ENCODE results near the gene DEXI.
"Not testable (repeated sequence)": the region's sequence is repeated elsewhere in the genome, so short reads cannot be mapped to it uniquely, and the experiment has no call there.

DEXI gene

DNA sequence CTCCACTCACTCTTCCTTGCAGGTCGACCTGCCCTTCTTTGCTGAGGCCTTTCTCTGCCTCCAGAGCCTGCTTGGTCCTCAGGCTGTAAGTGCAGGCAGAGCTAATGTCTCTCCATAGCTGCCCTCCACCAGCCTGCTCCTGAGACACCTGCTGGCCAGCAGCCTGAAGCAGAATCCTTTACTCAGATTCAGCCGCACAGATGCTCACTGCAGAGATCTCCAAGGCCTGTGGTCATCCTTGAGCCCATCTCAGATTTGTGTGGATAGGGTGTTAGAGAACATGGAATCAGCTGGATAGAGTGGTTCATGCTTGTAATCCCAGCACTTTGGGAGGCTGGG, 11.5 kb downstream of the DEXI start:
- peaks cover 21 to 56% (median 37%) of the 10 kb centered on the region in 4 experiments for H3K36me3 ChIP-seq (ENCODE audit: control insufficient read depth in 4 of 4, insufficient read depth in 4 of 4, low read length in 3 of 4)
- H3K4me3 ChIP-seq (ENCODE audit: control insufficient read depth in 1 of 7, extremely low read depth in 1 of 7, insufficient read depth in 4 of 7, low read depth in 2 of 7, low read length in 6 of 7): no peak overlapping the region
- no peak overlapping the region for H3K27ac ChIP-seq (ENCODE audit: insufficient read depth in 1 of 2, low read depth in 1 of 2, low read length in 2 of 2, poor library complexity in 1 of 2, severe bottlenecking in 2 of 2)
- CTCF ChIA-PET: interaction anchor here (1.0 to 2.9 kb wide), 4 partner anchors 8 to 53 kb away, joined by 3 to 9 read pairs (median 6); no protein-coding TSS in a partner anchor
- peak in 1 of 3 donors; percentile 35 for DNase-seq
- POLR2A ChIA-PET: no interaction called here
- WGBS (ENCODE audit: insufficient coverage): 53% methylated on average over 2 of the region's 2 CpGs
- H3K9me3 ChIP-seq (ENCODE audit: control extremely low read depth in 1 of 5, control insufficient read depth in 4 of 5, insufficient read depth in 2 of 5, low read depth in 1 of 5, low read length in 4 of 5): no peaks in the 10 kb centered on the region
- peaks cover 0 to 37% (median 19%) of the 10 kb centered on the region in 4 experiments for H3K4me1 ChIP-seq (ENCODE audit: control extremely low read depth in 1 of 4, control insufficient read depth in 4 of 4, insufficient read depth in 4 of 4, low read length in 3 of 4)
- H3K27me3 ChIP-seq (replicated peaks in 2 of 5; ENCODE audit: control insufficient read depth in 4 of 5, insufficient read depth in 5 of 5, low read length in 4 of 5): no peaks in the 10 kb centered on the region

DNA sequence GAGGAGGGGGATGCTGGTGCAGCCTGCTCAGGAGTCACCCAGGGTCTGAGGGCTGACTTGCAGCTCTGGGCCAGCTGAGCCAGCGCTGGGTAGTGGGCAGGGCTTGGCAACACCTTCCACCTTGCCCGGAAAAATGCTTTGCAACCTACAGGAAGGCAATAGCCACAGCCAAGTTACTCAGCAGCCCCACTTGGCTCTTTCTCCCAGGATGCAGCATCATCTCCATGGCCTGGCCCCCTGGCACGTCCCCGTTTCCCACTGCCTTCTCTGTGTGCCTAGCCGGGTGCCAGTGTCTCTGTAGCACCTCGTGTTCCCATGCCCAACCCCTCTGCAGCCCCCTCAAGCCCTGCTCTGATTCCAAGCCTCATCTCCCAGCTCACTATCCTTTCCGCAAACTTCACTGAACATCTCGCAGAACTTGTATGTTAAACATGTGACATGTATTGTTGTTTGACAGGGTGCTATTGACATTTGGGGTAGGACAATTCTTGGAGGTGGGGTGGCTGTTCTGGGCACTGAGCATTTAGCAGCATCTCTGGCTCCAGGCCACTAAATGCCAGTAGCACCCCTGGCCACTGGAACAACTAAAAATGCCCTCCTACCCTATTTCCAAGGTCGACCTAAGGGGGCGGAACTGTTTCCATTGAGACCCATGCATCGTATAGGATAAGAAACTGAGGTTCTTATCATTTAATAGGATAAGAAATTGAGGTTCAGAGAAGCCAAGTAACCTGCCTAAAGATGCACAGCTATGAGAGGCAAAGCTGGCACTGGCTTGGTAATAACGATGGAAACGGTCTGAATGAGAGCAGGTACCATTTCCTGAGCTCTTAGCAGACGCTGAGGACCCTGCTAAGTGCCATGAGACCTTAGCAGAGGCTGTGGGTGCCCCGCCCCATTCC, 12.2 kb downstream of the DEXI start:
- H3K27ac ChIP-seq (ENCODE audit: insufficient read depth in 1 of 2, low read depth in 1 of 2, low read length in 2 of 2, poor library complexity in 1 of 2, severe bottlenecking in 2 of 2): peak overlapping the region in 1 of 2 experiments; percentile 14
- H3K27me3 ChIP-seq (replicated peaks in 2 of 5; ENCODE audit: control insufficient read depth in 4 of 5, insufficient read depth in 5 of 5, low read length in 4 of 5): no peaks in the 10 kb centered on the region
- ChIA-PET CTCF (interaction anchor here (1.0 to 2.9 kb wide), 5 partner anchors 8 to 52 kb away, joined by 3 to 9 read pairs (median 5); no protein-coding TSS in a partner anchor), POLR2A (no interaction called here)
- WGBS (ENCODE audit: insufficient coverage): 28% methylated on average over 10 of the region's 15 CpGs
- no peaks in the 10 kb centered on the region for H3K9me3 ChIP-seq (ENCODE audit: control extremely low read depth in 1 of 5, control insufficient read depth in 4 of 5, insufficient read depth in 2 of 5, low read depth in 1 of 5, low read length in 4 of 5)
- peaks cover 19 to 62% (median 41%) of the 10 kb centered on the region in 4 experiments for H3K36me3 ChIP-seq (ENCODE audit: control insufficient read depth in 4 of 4, insufficient read depth in 4 of 4, low read length in 3 of 4)
- DNase-seq: peak; percentile 39 to 70 (median 61)
- peaks cover 0 to 33% (median 19%) of the 10 kb centered on the region in 4 experiments for H3K4me1 ChIP-seq (ENCODE audit: control extremely low read depth in 1 of 4, control insufficient read depth in 4 of 4, insufficient read depth in 4 of 4, low read length in 3 of 4)
- peak overlapping the region in 1 of 7 experiments; percentile 54 for H3K4me3 ChIP-seq (ENCODE audit: control insufficient read depth in 1 of 7, extremely low read depth in 1 of 7, insufficient read depth in 4 of 7, low read depth in 2 of 7, low read length in 6 of 7)

GRCh38 chr16:10929097-10929496, 13.2 kb downstream of the DEXI start:
- peaks cover 0 to 28% (median 19%) of the 10 kb centered on the region in 4 experiments for H3K4me1 ChIP-seq (ENCODE audit: control extremely low read depth in 1 of 4, control insufficient read depth in 4 of 4, insufficient read depth in 4 of 4, low read length in 3 of 4)
- H3K36me3 ChIP-seq (ENCODE audit: control insufficient read depth in 4 of 4, insufficient read depth in 4 of 4, low read length in 3 of 4): peaks cover 15 to 61% (median 44%) of the 10 kb centered on the region in 4 experiments
- DNase-seq; H3K4me3 ChIP-seq (ENCODE audit: control insufficient read depth in 1 of 7, extremely low read depth in 1 of 7, insufficient read depth in 4 of 7, low read depth in 2 of 7, low read length in 6 of 7); H3K9me3 ChIP-seq (ENCODE audit: control extremely low read depth in 1 of 5, control insufficient read depth in 4 of 5, insufficient read depth in 2 of 5, low read depth in 1 of 5, low read length in 4 of 5); POLR2A ChIA-PET; H3K27ac ChIP-seq (ENCODE audit: insufficient read depth in 1 of 2, low read depth in 1 of 2, low read length in 2 of 2, poor library complexity in 1 of 2, severe bottlenecking in 2 of 2); H3K27me3 ChIP-seq (replicated peaks in 2 of 5; ENCODE audit: control insufficient read depth in 4 of 5, insufficient read depth in 5 of 5, low read length in 4 of 5): not testable (repeated sequence)
- 98% methylated on average over 7 of the region's 12 CpGs for WGBS (ENCODE audit: insufficient coverage)
- CTCF ChIA-PET: interaction anchor here (1.5 to 1.9 kb wide), 2 partner anchors 8 to 19 kb away, joined by 5 to 6 read pairs; no protein-coding TSS in a partner anchor

DNA sequence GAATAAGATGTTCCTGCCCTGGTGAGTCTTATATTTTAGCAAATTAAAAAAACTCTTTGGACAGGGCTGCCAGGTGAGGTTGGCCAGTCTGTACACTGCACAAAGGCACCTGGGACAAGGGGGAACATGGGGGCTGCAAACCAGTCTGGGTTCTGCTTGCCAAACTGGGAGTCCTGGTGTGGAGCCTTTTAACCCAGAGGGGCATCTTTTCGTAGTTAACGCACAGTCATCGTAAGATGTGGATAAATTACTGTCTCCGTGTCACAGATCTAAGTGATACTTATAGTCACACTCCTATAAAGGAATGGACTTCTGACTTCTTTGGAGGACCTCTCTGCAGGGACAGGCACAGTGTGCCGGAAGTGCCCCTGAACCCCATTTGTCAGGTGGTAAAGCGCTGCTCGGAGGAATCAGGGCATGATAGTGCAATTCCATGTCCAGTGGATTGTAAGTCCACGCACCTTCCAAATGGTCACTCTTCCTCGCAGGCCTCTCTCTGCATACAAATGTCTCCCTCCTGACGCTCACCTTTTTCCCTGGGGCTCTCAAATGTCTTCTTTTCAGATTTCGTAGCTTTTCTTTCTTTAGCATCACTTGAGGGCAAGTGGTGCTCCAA, 14.7 kb downstream of the DEXI start:
- ChIA-PET CTCF (interaction anchor here (1.7 to 2.5 kb wide), 4 partner anchors 9 to 22 kb away, joined by 5 to 8 read pairs (median 6); no protein-coding TSS in a partner anchor), POLR2A (no interaction called here)
- H3K9me3 ChIP-seq (ENCODE audit: control extremely low read depth in 1 of 5, control insufficient read depth in 4 of 5, insufficient read depth in 2 of 5, low read depth in 1 of 5, low read length in 4 of 5): peaks cover 0 to 3% (median 0%) of the 10 kb centered on the region in 5 experiments
- 98% methylated on average over 11 of the region's 11 CpGs for WGBS (ENCODE audit: insufficient coverage)
- H3K4me1 ChIP-seq (ENCODE audit: control extremely low read depth in 1 of 4, control insufficient read depth in 4 of 4, insufficient read depth in 4 of 4, low read length in 3 of 4): peaks cover 0 to 26% (median 19%) of the 10 kb centered on the region in 4 experiments
- H3K36me3 ChIP-seq (ENCODE audit: control insufficient read depth in 4 of 4, insufficient read depth in 4 of 4, low read length in 3 of 4): peaks cover 13 to 61% (median 45%) of the 10 kb centered on the region in 4 experiments
- H3K27ac ChIP-seq (ENCODE audit: insufficient read depth in 1 of 2, low read depth in 1 of 2, low read length in 2 of 2, poor library complexity in 1 of 2, severe bottlenecking in 2 of 2): no peak overlapping the region
- H3K27me3 ChIP-seq (replicated peaks in 2 of 5; ENCODE audit: control insufficient read depth in 4 of 5, insufficient read depth in 5 of 5, low read length in 4 of 5): no peaks in the 10 kb centered on the region
- H3K4me3 ChIP-seq (ENCODE audit: control insufficient read depth in 1 of 7, extremely low read depth in 1 of 7, insufficient read depth in 4 of 7, low read depth in 2 of 7, low read length in 6 of 7): no peak overlapping the region
- DNase-seq: no peak

DNA sequence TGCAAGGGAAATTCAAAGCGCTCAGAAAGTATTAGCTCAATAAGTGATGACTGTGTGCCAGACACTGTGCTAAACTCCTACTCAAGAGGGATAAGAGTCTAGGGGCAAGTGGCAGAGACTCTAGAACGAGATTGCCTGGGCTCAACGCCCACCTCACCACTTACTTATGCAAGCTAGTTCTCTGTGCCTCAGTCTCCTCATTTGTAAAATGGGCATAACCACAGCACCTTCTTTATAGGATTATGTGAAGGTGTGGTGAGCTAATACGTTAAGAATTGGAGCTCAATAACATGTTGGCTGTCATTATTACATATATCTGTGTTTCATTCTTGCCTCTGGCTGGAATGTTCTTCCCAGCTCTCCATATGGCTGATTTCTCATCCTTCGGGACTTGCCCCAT, 15.4 kb downstream of the DEXI start:
- Histone ChIP-seq H3K27ac (ENCODE audit: insufficient read depth in 1 of 2, low read depth in 1 of 2, low read length in 2 of 2, poor library complexity in 1 of 2, severe bottlenecking in 2 of 2) (no peak overlapping the region), H3K4me3 (ENCODE audit: control insufficient read depth in 1 of 7, extremely low read depth in 1 of 7, insufficient read depth in 4 of 7, low read depth in 2 of 7, low read length in 6 of 7) (no peak overlapping the region), H3K4me1 (ENCODE audit: control extremely low read depth in 1 of 4, control insufficient read depth in 4 of 4, insufficient read depth in 4 of 4, low read length in 3 of 4) (peaks cover 0 to 26% (median 19%) of the 10 kb centered on the region in 4 experiments), H3K27me3 (replicated peaks in 2 of 5; ENCODE audit: control insufficient read depth in 4 of 5, insufficient read depth in 5 of 5, low read length in 4 of 5) (no peaks in the 10 kb centered on the region), H3K36me3 (ENCODE audit: control insufficient read depth in 4 of 4, insufficient read depth in 4 of 4, low read length in 3 of 4) (peaks cover 11 to 64% (median 48%) of the 10 kb centered on the region in 4 experiments), H3K9me3 (ENCODE audit: control extremely low read depth in 1 of 5, control insufficient read depth in 4 of 5, insufficient read depth in 2 of 5, low read depth in 1 of 5, low read length in 4 of 5) (peaks cover 0 to 3% (median 0%) of the 10 kb centered on the region in 5 experiments)
- ChIA-PET POLR2A (interaction anchor here (0.6 kb wide), 1 partner anchor 46 kb away, joined by 3 read pairs; no protein-coding TSS in a partner anchor), CTCF (interaction anchor here (1.7 to 2.5 kb wide), 3 partner anchors 8 to 23 kb away, joined by 5 to 8 read pairs (median 6); no protein-coding TSS in a partner anchor)
- DNase-seq: no peak
- 92% methylated on average over 2 of the region's 5 CpGs for WGBS (ENCODE audit: insufficient coverage)

GRCh38 chr16:10926094-10926493, 16.2 kb downstream of the DEXI start:
- no peaks in the 10 kb centered on the region for H3K27me3 ChIP-seq (replicated peaks in 2 of 5; ENCODE audit: control insufficient read depth in 4 of 5, insufficient read depth in 5 of 5, low read length in 4 of 5)
- H3K4me1 ChIP-seq (ENCODE audit: control extremely low read depth in 1 of 4, control insufficient read depth in 4 of 4, insufficient read depth in 4 of 4, low read length in 3 of 4): peaks cover 0 to 21% (median 19%) of the 10 kb centered on the region in 4 experiments
- no peak overlapping the region for H3K27ac ChIP-seq (ENCODE audit: insufficient read depth in 1 of 2, low read depth in 1 of 2, low read length in 2 of 2, poor library complexity in 1 of 2, severe bottlenecking in 2 of 2)
- CTCF ChIA-PET: interaction anchor here (1.2 to 2.5 kb wide), 5 partner anchors 8 to 24 kb away, joined by 3 to 8 read pairs (median 5); no protein-coding TSS in a partner anchor
- POLR2A ChIA-PET: interaction anchor here (0.6 kb wide), 1 partner anchor 45 kb away, joined by 3 read pairs; no protein-coding TSS in a partner anchor
- peaks cover 0 to 3% (median 0%) of the 10 kb centered on the region in 5 experiments for H3K9me3 ChIP-seq (ENCODE audit: control extremely low read depth in 1 of 5, control insufficient read depth in 4 of 5, insufficient read depth in 2 of 5, low read depth in 1 of 5, low read length in 4 of 5)
- 72% methylated on average over 4 of the region's 4 CpGs for WGBS (ENCODE audit: insufficient coverage)
- DNase-seq: no peak
- no peak overlapping the region for H3K4me3 ChIP-seq (ENCODE audit: control insufficient read depth in 1 of 7, extremely low read depth in 1 of 7, insufficient read depth in 4 of 7, low read depth in 2 of 7, low read length in 6 of 7)
- H3K36me3 ChIP-seq (ENCODE audit: control insufficient read depth in 4 of 4, insufficient read depth in 4 of 4, low read length in 3 of 4): peaks cover 15 to 71% (median 52%) of the 10 kb centered on the region in 4 experiments
